AG09309 (cell line): ENCODE measurements around the gene HLF.
"Not testable (repeated sequence)": the region's sequence is repeated elsewhere in the genome, so short reads cannot be mapped to it uniquely, and the experiment has no call there.

Source experiments
- DNase-seq: peaks from one replicate; pipeline ENCODE4 v3.0.0-alpha.2; 2010; ENCODE audit warnings: low read depth
- H3K4me3 ChIP-seq: 2 replicates; pipeline ENCODE4 v1.5.1; 2011; ENCODE audit warnings: mild to moderate bottlenecking, low read depth, low read length, moderate library complexity; ENCODE audit not compliant: control insufficient read depth
- TF ChIP-seq, protein P1 (sequence below): IDR thresholded peaks from 2 replicates; pipeline ENCODE4 v1.5.1; 2011; ENCODE audit warnings: mild to moderate bottlenecking, low read depth, low read length, inconsistent platforms; ENCODE audit not compliant: insufficient read depth, control insufficient read depth; ENCODE audit errors: missing control alignments

The HLF gene

DNA sequence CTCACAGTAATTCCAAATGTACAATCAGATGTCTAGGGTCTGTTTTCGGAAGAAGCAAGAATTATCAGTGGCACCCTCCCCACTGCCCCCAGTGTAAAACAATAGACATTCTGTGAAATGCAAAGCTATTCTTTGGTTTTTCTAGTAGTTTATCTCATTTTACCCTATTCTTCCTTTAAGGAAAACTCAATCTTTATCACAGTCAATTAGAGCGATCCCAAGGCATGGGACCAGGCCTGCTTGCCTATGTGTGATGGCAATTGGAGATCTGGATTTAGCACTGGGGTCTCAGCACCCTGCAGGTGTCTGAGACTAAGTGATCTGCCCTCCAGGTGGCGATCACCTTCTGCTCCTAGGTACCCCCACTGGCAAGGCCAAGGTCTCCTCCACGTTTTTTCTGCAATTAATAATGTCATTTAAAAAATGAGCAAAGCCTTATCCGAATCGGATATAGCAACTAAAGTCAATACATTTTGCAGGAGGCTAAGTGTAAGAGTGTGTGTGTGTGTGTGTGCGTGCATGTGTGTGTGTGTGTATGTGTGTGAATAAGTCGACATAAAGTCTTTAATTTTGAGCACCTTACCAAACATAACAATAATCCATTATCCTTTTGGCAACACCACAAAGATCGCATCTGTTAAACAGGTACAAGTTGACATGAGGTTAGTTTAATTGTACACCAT is 59.7 kb downstream of the HLF start:
- H3K4me3 ChIP-seq = no peak overlapping the region
- DNase-seq = no peak

GRCh38 chr17:55325406-55325805 is 60.6 kb downstream of the HLF start:
- no peak for DNase-seq
- no peak overlapping the region for H3K4me3 ChIP-seq
- TF ChIP-seq, protein P1, sequence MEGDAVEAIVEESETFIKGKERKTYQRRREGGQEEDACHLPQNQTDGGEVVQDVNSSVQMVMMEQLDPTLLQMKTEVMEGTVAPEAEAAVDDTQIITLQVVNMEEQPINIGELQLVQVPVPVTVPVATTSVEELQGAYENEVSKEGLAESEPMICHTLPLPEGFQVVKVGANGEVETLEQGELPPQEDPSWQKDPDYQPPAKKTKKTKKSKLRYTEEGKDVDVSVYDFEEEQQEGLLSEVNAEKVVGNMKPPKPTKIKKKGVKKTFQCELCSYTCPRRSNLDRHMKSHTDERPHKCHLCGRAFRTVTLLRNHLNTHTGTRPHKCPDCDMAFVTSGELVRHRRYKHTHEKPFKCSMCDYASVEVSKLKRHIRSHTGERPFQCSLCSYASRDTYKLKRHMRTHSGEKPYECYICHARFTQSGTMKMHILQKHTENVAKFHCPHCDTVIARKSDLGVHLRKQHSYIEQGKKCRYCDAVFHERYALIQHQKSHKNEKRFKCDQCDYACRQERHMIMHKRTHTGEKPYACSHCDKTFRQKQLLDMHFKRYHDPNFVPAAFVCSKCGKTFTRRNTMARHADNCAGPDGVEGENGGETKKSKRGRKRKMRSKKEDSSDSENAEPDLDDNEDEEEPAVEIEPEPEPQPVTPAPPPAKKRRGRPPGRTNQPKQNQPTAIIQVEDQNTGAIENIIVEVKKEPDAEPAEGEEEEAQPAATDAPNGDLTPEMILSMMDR = no peak

More for the DNA sequence above, 59.7 kb downstream of the HLF start:
- TF ChIP-seq, protein P1 = no peak

DNA sequence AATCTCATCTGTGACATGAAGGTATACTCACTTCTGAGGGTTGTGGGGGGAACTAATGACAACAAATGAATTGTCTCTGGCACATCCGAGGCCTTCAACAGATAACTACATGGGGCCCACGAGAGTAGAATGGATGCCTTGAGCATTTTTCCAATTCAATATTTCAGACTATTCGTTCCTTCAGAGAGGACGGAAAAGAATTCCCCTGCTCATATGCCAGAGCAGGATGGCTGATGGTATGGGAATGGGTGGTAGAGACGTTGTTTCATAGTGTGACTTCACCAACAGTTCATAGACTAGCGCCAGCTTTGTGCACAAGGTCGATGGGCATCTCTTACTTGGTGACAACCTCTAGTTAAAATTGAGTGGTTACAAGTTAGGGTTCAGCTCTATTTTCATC is 61.3 kb downstream of the HLF start:
- no peak for DNase-seq
- TF ChIP-seq, protein P1 = no peak
- H3K4me3 ChIP-seq = no peak overlapping the region

- DNase-seq = no peak
- TF ChIP-seq, protein P1 = no peak
- no peak overlapping the region for H3K4me3 ChIP-seq
These were observed 62.7 kb downstream of the HLF start for GRCh38 chr17:55327225-55328088.

DNA sequence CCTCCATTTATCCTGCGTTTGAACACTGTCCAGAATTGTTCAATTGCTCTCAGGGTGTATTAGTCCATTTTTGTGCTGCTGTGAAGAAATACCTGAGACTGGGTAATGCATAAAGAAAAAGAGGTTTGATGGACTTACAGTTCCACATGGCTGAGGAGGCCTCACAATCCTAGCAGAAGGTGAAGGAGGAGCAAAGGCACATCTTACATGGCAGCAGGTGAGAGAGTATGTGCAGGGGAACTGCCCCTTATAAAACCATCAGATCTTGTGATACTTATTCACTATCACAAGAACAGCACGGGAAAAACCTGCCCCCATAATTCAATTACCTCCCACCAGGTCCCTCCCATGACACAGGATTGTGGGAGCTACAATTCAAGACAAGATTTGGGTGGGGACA is 63.8 kb downstream of the HLF start:
- H3K4me3 ChIP-seq, DNase-seq: not testable (repeated sequence)

DNA sequence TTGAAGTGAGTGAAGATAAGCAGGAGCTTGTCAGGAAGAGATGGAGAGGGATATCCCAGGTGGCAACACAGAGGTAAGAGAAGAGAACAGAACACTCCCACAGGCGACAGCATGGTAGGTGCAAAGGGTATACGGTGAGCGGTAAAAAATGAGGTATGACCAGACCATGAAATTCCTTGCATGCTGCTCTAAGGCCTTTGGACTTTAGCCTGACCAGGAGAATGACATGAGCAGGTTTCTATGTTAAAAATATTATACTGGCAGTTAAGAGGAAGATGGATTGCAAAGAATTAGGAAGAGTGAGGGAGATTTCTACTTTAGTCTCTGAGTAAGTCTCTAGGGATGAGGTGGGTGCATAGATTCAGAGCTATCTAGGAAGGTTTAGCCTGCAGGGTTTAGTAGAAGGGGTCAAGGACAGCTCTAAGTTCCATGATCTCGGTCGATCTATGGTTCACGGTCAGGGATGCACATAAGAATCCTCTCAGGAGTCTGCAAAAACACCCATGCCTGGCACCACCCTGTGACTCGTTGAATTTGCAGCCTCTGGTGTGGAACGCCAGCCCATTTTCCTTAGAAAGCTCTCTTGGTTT is 65.7 kb downstream of the HLF start:
- TF ChIP-seq, protein P1 = no peak
- no peak for DNase-seq
- H3K4me3 ChIP-seq = no peak overlapping the region
